Fibroblast of lung (primary cell): ENCODE measurements around the gene TNRC18.

ENCODE experiments used
- CTCF ChIP-seq, 2 donors: IDR thresholded peaks in 1 of 2; conservative IDR thresholded peaks in 1 of 2; 1 replicate in 1 of 2; 2 replicates in 1 of 2; pipeline ENCODE4 v1.5.1; 2011 to 2012; ENCODE audit warnings: low read length in 2 of 2, control low read depth in 1 of 2, inconsistent platforms in 1 of 2, low read depth in 1 of 2, mild to moderate bottlenecking in 1 of 2
- EZH2 ChIP-seq: IDR thresholded peaks from 2 replicates; pipeline ENCODE4 v1.5.1; 2012; ENCODE audit warnings: low read length, control low read depth, mild to moderate bottlenecking; ENCODE audit errors: missing control alignments

GRCh38 chr7:5350600-5351385, 72.8 kb downstream of the TNRC18 start:
- TF ChIP-seq EZH2 (no peak), CTCF (conservative IDR thresholded peaks at IDR 0.05 in 1 of 2, IDR thresholded peaks at IDR 0.05 in 1 of 2; ENCODE audit: low read depth in 1 of 2, low read length in 2 of 2) (no peak)
